T-cell (primary cell): ENCODE measurements around the gene TTLL7. TPM values are rescaled to one million over a fixed set of nuclear protein-coding genes. Genes with fewer than 3 reads are reported as not detected.

ENCODE experiments used
- ATAC-seq, 4 experiments: fragments of 200-7000 bp in 3 of 4; fragments of 150-1000 bp in 1 of 4; cut with Tn5 transposase; replicated peaks in 1 of 4; 1 replicate in 3 of 4; 2 replicates in 1 of 4; pipeline ENCODE4 v1.10.0; 2021; ENCODE audit warnings: moderate library complexity in 3 of 4, mild to moderate bottlenecking in 2 of 4, moderate number of reproducible peaks in 1 of 4
- CTCF ChIA-PET, 2 donors: fragments of 300-600 bp; sonication (Branson Sonifier 250); formaldehyde crosslinking; loops; one replicate each; lab custom pipeline; 2022; ENCODE audit warnings: antibody characterized with exemption in 2 of 2; lab: Charles Lee
- POLR2A ChIA-PET, 2 donors: fragments of 300-600 bp; sonication (Branson Sonifier 250); formaldehyde crosslinking; loops; one replicate each; lab custom pipeline; 2022; ENCODE audit warnings: antibody characterized with exemption in 2 of 2; lab: Charles Lee
- DNase-seq, 35 experiments: peaks; one replicate each; pipeline versions ENCODE4 v3.0.0 to v3.0.0-alpha.2; 2013 to 2023
- H3K27ac ChIP-seq: one replicate; pipeline ENCODE4 v1.5.1; 2013; ENCODE audit warnings: low read length
- H3K27me3 ChIP-seq, 2 experiments: replicated peaks in 1 of 2; 1 replicate in 1 of 2; 2 replicates in 1 of 2; pipeline versions ENCODE4 v1.6.1 to v1.7.0; 2013; ENCODE audit warnings: low read length in 1 of 2, mixed read lengths in 1 of 2; ENCODE audit not compliant: control insufficient read depth in 2 of 2, insufficient read depth in 2 of 2; ENCODE audit errors: extremely low read depth in 1 of 2
- H3K36me3 ChIP-seq, 2 donors: 1 replicate in 1 of 2; 2 replicates in 1 of 2; pipeline versions ENCODE4 v1.6.1 to v1.7.0; 2013; ENCODE audit warnings: low read length in 1 of 2; ENCODE audit not compliant: control insufficient read depth in 2 of 2, insufficient read depth in 1 of 2; ENCODE audit errors: extremely low read depth in 1 of 2
- H3K4me1 ChIP-seq, 2 experiments: 1 replicate in 1 of 2; 2 replicates in 1 of 2; pipeline versions ENCODE4 v1.6.1 to v1.7.0; 2013; ENCODE audit warnings: low read length in 2 of 2, mixed read lengths in 1 of 2; ENCODE audit not compliant: insufficient read depth in 2 of 2, control insufficient read depth in 1 of 2; ENCODE audit errors: extremely low read depth in 1 of 2
- H3K4me3 ChIP-seq, 2 donors: 1 replicate in 1 of 2; 2 replicates in 1 of 2; pipeline versions ENCODE4 v1.5.1 to v1.7.0; 2013; ENCODE audit warnings: mild to moderate bottlenecking in 2 of 2, low read length in 1 of 2, moderate library complexity in 1 of 2; ENCODE audit not compliant: control insufficient read depth in 1 of 2; ENCODE audit errors: extremely low read depth in 1 of 2
- H3K9me3 ChIP-seq: 2 replicates; pipeline ENCODE4 v1.7.0; 2013
- H3K27ac Mint-ChIP-seq, 2 donors: one replicate each; pipeline ENCODE4 v1.8.0; 2020 to 2021; ENCODE audit warnings: mild to moderate bottlenecking in 2 of 2, mixed read lengths in 2 of 2
- H3K27me3 Mint-ChIP-seq, 2 donors: one replicate each; pipeline ENCODE4 v1.8.0; 2021 to 2022; ENCODE audit warnings: mixed read lengths in 2 of 2
- H3K36me3 Mint-ChIP-seq: one replicate; pipeline ENCODE4 v1.8.0; 2021; ENCODE audit warnings: mixed read lengths
- H3K4me1 Mint-ChIP-seq, 3 donors: one replicate each; pipeline ENCODE4 v1.8.0; 2020 to 2022; ENCODE audit warnings: mixed read lengths in 3 of 3, mild to moderate bottlenecking in 1 of 3
- H3K4me3 Mint-ChIP-seq, 3 donors: one replicate each; pipeline ENCODE4 v1.8.0; 2020 to 2022; ENCODE audit warnings: mild to moderate bottlenecking in 3 of 3, mixed read lengths in 3 of 3, moderate library complexity in 3 of 3
- H3K9me3 Mint-ChIP-seq, 3 donors: one replicate each; pipeline ENCODE4 v1.8.0; 2020 to 2022; ENCODE audit warnings: mixed read lengths in 3 of 3
- WGBS: methylation state at CpG from one replicate; pipeline ENCODE4 v1.1.5; 2013; ENCODE audit warnings: missing lambda C conversion rate; ENCODE audit not compliant: insufficient coverage; 5-methylcytosine and 5-hydroxymethylcytosine counted together
- total RNA-seq, 35 experiments: library from RNA in 6 of 35; stranded (reverse) in 6 of 35; fragments of 120-200 nt in 1 of 35; gene quantifications; one replicate each; pipeline versions ENCODE4 v1.2.1 to v1.2.4 and lab custom pipeline; 2013 to 2026

Gene TTLL7
- total RNA-seq, 5 donors from 2014 or later (not counting 1 experiment from before 2014, with no cell fraction given) = 0.19 to 0.77 (median 0.44) TPM; not detected in 1

- H3K27me3 ChIP-seq = no peaks in the 10 kb centered on the region
- DNase-seq = no peak
- no peaks in the 10 kb centered on the region for H3K27me3 Mint-ChIP-seq
- H3K4me3 ChIP-seq = no peak overlapping the region
- no peaks in the 10 kb centered on the region for H3K4me1 ChIP-seq
- CTCF ChIA-PET = interaction anchor here in 1 of 2 donors (0.5 kb wide), 1 partner anchor 1058 kb away, joined by 4 read pairs; no protein-coding TSS in a partner anchor
- no peak overlapping the region for H3K27ac Mint-ChIP-seq
- no peaks in the 10 kb centered on the region for H3K9me3 ChIP-seq
- peaks cover 10% of the 10 kb centered on the region for H3K36me3 Mint-ChIP-seq
- H3K36me3 ChIP-seq = no peaks in the 10 kb centered on the region
- POLR2A ChIA-PET = no interaction called here
- no peak overlapping the region for H3K4me3 Mint-ChIP-seq
- no peak for ATAC-seq
- H3K27ac ChIP-seq = no peak overlapping the region
- no peaks in the 10 kb centered on the region for H3K4me1 Mint-ChIP-seq
- H3K9me3 Mint-ChIP-seq = no peaks in the 10 kb centered on the region
- WGBS = 87% methylated on average over 3 of the region's 3 CpGs
These were observed 159.3 kb downstream of the TTLL7 start for GRCh38 chr1:83839566-83840173.

- no peak overlapping the region for H3K4me3 Mint-ChIP-seq
- ChIA-PET CTCF (interaction anchor here in 1 of 2 donors (0.5 kb wide), 1 partner anchor 1145 kb away, joined by 3 read pairs; no protein-coding TSS in a partner anchor), POLR2A (no interaction called here)
- peaks cover 6% of the 10 kb centered on the region for H3K36me3 Mint-ChIP-seq
- no peak overlapping the region for H3K27ac Mint-ChIP-seq
- 100% methylated on average over 1 of the region's 5 CpGs for WGBS
- Histone ChIP-seq H3K4me1 (no peaks in the 10 kb centered on the region), H3K27ac (no peak overlapping the region), H3K9me3 (no peaks in the 10 kb centered on the region), H3K36me3 (no peaks in the 10 kb centered on the region), H3K4me3 (no peak overlapping the region), H3K27me3 (no peaks in the 10 kb centered on the region)
- H3K27me3 Mint-ChIP-seq = no peaks in the 10 kb centered on the region
- H3K9me3 Mint-ChIP-seq = no peaks in the 10 kb centered on the region
- no peaks in the 10 kb centered on the region for H3K4me1 Mint-ChIP-seq
- ATAC-seq (no peak), DNase-seq (no peak)
These were observed 160.4 kb downstream of the TTLL7 start for GRCh38 chr1:83838573-83838972.

GRCh38 chr1:83836543-83836942 is 162.4 kb downstream of the TTLL7 start:
- Histone ChIP-seq H3K27ac (no peak overlapping the region), H3K36me3 (no peaks in the 10 kb centered on the region), H3K9me3 (no peaks in the 10 kb centered on the region), H3K27me3 (no peaks in the 10 kb centered on the region), H3K4me3 (no peak overlapping the region), H3K4me1 (no peaks in the 10 kb centered on the region)
- DNase-seq = no peak
- H3K4me1 Mint-ChIP-seq = no peaks in the 10 kb centered on the region
- peaks cover 2% of the 10 kb centered on the region for H3K36me3 Mint-ChIP-seq
- no peak for ATAC-seq
- WGBS = no CpG with 5 or more reads among the region's 2 CpGs
- no peaks in the 10 kb centered on the region for H3K9me3 Mint-ChIP-seq
- H3K4me3 Mint-ChIP-seq = no peak overlapping the region
- ChIA-PET CTCF (no interaction called here), POLR2A (no interaction called here)
- no peak overlapping the region for H3K27ac Mint-ChIP-seq
- H3K27me3 Mint-ChIP-seq = no peaks in the 10 kb centered on the region

- Mint-ChIP-seq H3K27ac (no peak overlapping the region), H3K9me3 (no peaks in the 10 kb centered on the region), H3K4me3 (no peak overlapping the region), H3K4me1 (no peaks in the 10 kb centered on the region), H3K36me3 (no peaks in the 10 kb centered on the region), H3K27me3 (no peaks in the 10 kb centered on the region)
- Histone ChIP-seq H3K9me3 (no peaks in the 10 kb centered on the region), H3K27ac (no peak overlapping the region), H3K4me1 (no peaks in the 10 kb centered on the region), H3K36me3 (no peaks in the 10 kb centered on the region), H3K4me3 (no peak overlapping the region), H3K27me3 (no peaks in the 10 kb centered on the region)
- ChIA-PET POLR2A (no interaction called here), CTCF (no interaction called here)
- ATAC-seq = no peak
- 80% methylated on average over 1 of the region's 4 CpGs for WGBS
- DNase-seq = no peak
These were observed 164.2 kb downstream of the TTLL7 start for GRCh38 chr1:83834621-83835264.

- CTCF ChIA-PET = no interaction called here
These were observed 166.7 kb downstream of the TTLL7 start for GRCh38 chr1:83832194-83832593.

GRCh38 chr1:83829106-83829505 is 169.8 kb downstream of the TTLL7 start:
- ChIA-PET CTCF (no interaction called here), POLR2A (no interaction called here)
- Mint-ChIP-seq H3K36me3 (no peaks in the 10 kb centered on the region), H3K4me3 (no peak overlapping the region), H3K27me3 (no peaks in the 10 kb centered on the region), H3K27ac (no peak overlapping the region), H3K4me1 (no peaks in the 10 kb centered on the region), H3K9me3 (no peaks in the 10 kb centered on the region)
- H3K27ac ChIP-seq = no peak overlapping the region
- DNase-seq (no peak), ATAC-seq (no peak)
- no peaks in the 10 kb centered on the region for H3K4me1 ChIP-seq
- H3K27me3 ChIP-seq = no peaks in the 10 kb centered on the region
- no peak overlapping the region for H3K4me3 ChIP-seq
- no peaks in the 10 kb centered on the region for H3K9me3 ChIP-seq
- WGBS = 89% methylated on average over 7 of the region's 7 CpGs
- no peaks in the 10 kb centered on the region for H3K36me3 ChIP-seq

More at GRCh38 chr1:83832194-83832593, 166.7 kb downstream of the TTLL7 start:
- H3K4me1 ChIP-seq = no peaks in the 10 kb centered on the region
- Mint-ChIP-seq H3K9me3 (no peaks in the 10 kb centered on the region), H3K27me3 (no peaks in the 10 kb centered on the region), H3K27ac (no peak overlapping the region), H3K4me1 (no peaks in the 10 kb centered on the region), H3K4me3 (no peak overlapping the region), H3K36me3 (no peaks in the 10 kb centered on the region)
- ATAC-seq = no peak
- DNase-seq = no peak
- POLR2A ChIA-PET = no interaction called here
- WGBS = no CpG with 5 or more reads among the region's 1 CpG
- H3K27ac ChIP-seq = no peak overlapping the region
- no peaks in the 10 kb centered on the region for H3K27me3 ChIP-seq
- H3K36me3 ChIP-seq = no peaks in the 10 kb centered on the region
- H3K9me3 ChIP-seq = no peaks in the 10 kb centered on the region
- H3K4me3 ChIP-seq = no peak overlapping the region
